Umbilical cord (tissue), 2 donors: ENCODE measurements around the gene SAP30. TPM values are rescaled to one million over a fixed set of nuclear protein-coding genes. Genes with fewer than 3 reads are reported as not detected.

Experiments used
- DNase-seq: peaks from one replicate; pipeline ENCODE4 v3.0.0-alpha.2; 2015; ENCODE audit warnings: low spot score
- total RNA-seq: library from RNA; depleted of rRNA; stranded (reverse); fragments of >200 nt; gene quantifications from one replicate; pipeline ENCODE4 v1.2.3, GENCODE V29; 2014; ENCODE audit warnings: low replicate concordance; ENCODE audit not compliant: insufficient read depth

The SAP30 gene
- total RNA-seq, result 28.9 TPM

GRCh38 chr4:173370477-173371291 is at the start of gene SAP30:
SAP30 (plus strand) TSS chr4:173370954; CDS start chr4:173371183, 229 bp downstream.
- DNase-seq, result peak; percentile 99

GRCh38 chr4:173325007-173325736 is 45.6 kb upstream of the SAP30 start:
- no peak for DNase-seq

- no peak for DNase-seq
Measured at GRCh38 chr4:173328236-173328901, 42.4 kb upstream of the SAP30 start.

- no peak for DNase-seq
Measured at GRCh38 chr4:173330590-173330989, 40.2 kb upstream of the SAP30 start.

- peak; percentile 13 for DNase-seq
Measured at GRCh38 chr4:173332021-173332487, 38.7 kb upstream of the SAP30 start.

- peak; percentile 44 for DNase-seq
Measured at GRCh38 chr4:173332963-173333657, 37.6 kb upstream of the SAP30 start.

- DNase-seq, result peak; percentile 71
Measured at GRCh38 chr4:173333658-173334084, 37.1 kb upstream of the SAP30 start.

GRCh38 chr4:173334085-173334890 is 36.5 kb upstream of the SAP30 start, which contains the start of gene HMGB2:
HMGB2 (minus strand) TSS chr4:173334358; CDS start chr4:173333649, 709 bp downstream.
- peak; percentile 100 for DNase-seq

GRCh38 chr4:173334891-173335752 is 35.6 kb upstream of the SAP30 start:
- DNase-seq, result peak; percentile 87

- no peak for DNase-seq
Measured at GRCh38 chr4:173337463-173337862, 33.3 kb upstream of the SAP30 start.

GRCh38 chr4:173343832-173344397 is 26.8 kb upstream of the SAP30 start:
- no peak for DNase-seq

- no peak for DNase-seq
Measured at GRCh38 chr4:173345648-173346047, 25.1 kb upstream of the SAP30 start.

GRCh38 chr4:173346074-173346473 is 24.7 kb upstream of the SAP30 start:
- peak; percentile 29 for DNase-seq

GRCh38 chr4:173347467-173347866 is 23.3 kb upstream of the SAP30 start:
- no peak for DNase-seq

- DNase-seq, result no peak
Measured at GRCh38 chr4:173357939-173358338, 12.8 kb upstream of the SAP30 start.

- no peak for DNase-seq
Measured at GRCh38 chr4:173360587-173361221, 10.1 kb upstream of the SAP30 start.

- no peak for DNase-seq
Measured at GRCh38 chr4:173362666-173363065, 8.1 kb upstream of the SAP30 start.

- DNase-seq, result no peak
Measured at GRCh38 chr4:173365359-173365996, 5.3 kb upstream of the SAP30 start.
